Neutrophil (primary cell): ENCODE results near the gene PARD3.

Source experiments
- H3K27ac ChIP-seq: fragments of 200-600 bp; sonication (generic); 2 replicates; pipeline ENCODE4 v1.5.1; 2016; ENCODE audit warnings: mild to moderate bottlenecking, moderate library complexity
- H3K27me3 ChIP-seq: fragments of 200-600 bp; sonication (generic); 2 replicates; pipeline ENCODE4 v1.6.0; 2016; ENCODE audit warnings: mild to moderate bottlenecking
- H3K36me3 ChIP-seq: fragments of 200-600 bp; sonication (generic); 2 replicates; pipeline ENCODE4 v1.5.1; 2017
- H3K4me1 ChIP-seq, 2 experiments: fragments of 200-600 bp in 1 of 2; sonication (generic) in 1 of 2; 1 replicate in 1 of 2; 2 replicates in 1 of 2; pipeline versions ENCODE4 v1.5.1 to v1.6.1; 2013 to 2016; ENCODE audit warnings: low read depth in 1 of 2, low read length in 1 of 2, mild to moderate bottlenecking in 1 of 2, moderate library complexity in 1 of 2; ENCODE audit not compliant: control insufficient read depth in 1 of 2, insufficient read depth in 1 of 2
- H3K4me3 ChIP-seq, 2 experiments: fragments of 200-600 bp in 1 of 2; sonication (generic) in 1 of 2; 1 replicate in 1 of 2; 2 replicates in 1 of 2; pipeline ENCODE4 v1.5.1; 2013 to 2016; ENCODE audit warnings: low read depth in 1 of 2, low read length in 1 of 2, mild to moderate bottlenecking in 1 of 2, moderate library complexity in 1 of 2
- H3K9me3 ChIP-seq: fragments of 200-600 bp; sonication (generic); 2 replicates; pipeline ENCODE4 v1.5.1; 2016
- CTCF ChIP-seq: fragments of 200-600 bp; sonication (generic); IDR thresholded peaks from 2 replicates; pipeline ENCODE4 v1.5.1; 2016; ENCODE audit warnings: antibody characterized with exemption

Gene PARD3

GRCh38 chr10:34537629-34538231, 277.4 kb downstream of the PARD3 start:
- no peak overlapping the region for H3K4me3 ChIP-seq
- no peaks in the 10 kb centered on the region for H3K4me1 ChIP-seq
- H3K27ac ChIP-seq = no peak overlapping the region
- H3K9me3 ChIP-seq = no peaks in the 10 kb centered on the region
- TF ChIP-seq CTCF = no peak
- no peaks in the 10 kb centered on the region for H3K36me3 ChIP-seq
- H3K27me3 ChIP-seq = no peaks in the 10 kb centered on the region

- Histone ChIP-seq H3K4me1 (no peaks in the 10 kb centered on the region), H3K9me3 (no peaks in the 10 kb centered on the region), H3K4me3 (no peak overlapping the region), H3K27me3 (no peaks in the 10 kb centered on the region), H3K27ac (no peak overlapping the region), H3K36me3 (no peaks in the 10 kb centered on the region)
- TF ChIP-seq CTCF = no peak
Measured at GRCh38 chr10:34535872-34536271, 279.2 kb downstream of the PARD3 start.

- no peak for TF ChIP-seq CTCF
- Histone ChIP-seq H3K27me3 (no peaks in the 10 kb centered on the region), H3K36me3 (no peaks in the 10 kb centered on the region), H3K9me3 (no peaks in the 10 kb centered on the region), H3K4me1 (no peaks in the 10 kb centered on the region), H3K4me3 (no peak overlapping the region), H3K27ac (no peak overlapping the region)
Measured at GRCh38 chr10:34530778-34531177, 284.3 kb downstream of the PARD3 start.

- no peaks in the 10 kb centered on the region for H3K27me3 ChIP-seq
- H3K36me3 ChIP-seq = no peaks in the 10 kb centered on the region
- no peak overlapping the region for H3K27ac ChIP-seq
- TF ChIP-seq CTCF = no peak
- H3K9me3 ChIP-seq = no peaks in the 10 kb centered on the region
- H3K4me1 ChIP-seq = no peaks in the 10 kb centered on the region
- no peak overlapping the region for H3K4me3 ChIP-seq
Measured at GRCh38 chr10:34528320-34528719, 286.8 kb downstream of the PARD3 start.

GRCh38 chr10:34526758-34527730, 288.1 kb downstream of the PARD3 start:
- Histone ChIP-seq H3K27me3 (no peaks in the 10 kb centered on the region), H3K36me3 (no peaks in the 10 kb centered on the region), H3K9me3 (no peaks in the 10 kb centered on the region), H3K4me3 (no peak overlapping the region), H3K27ac (no peak overlapping the region), H3K4me1 (no peaks in the 10 kb centered on the region)
- no peak for TF ChIP-seq CTCF
